Measurements from ENCODE around the gene MAPK1.
"Not testable (repeated sequence)": the region's sequence is repeated elsewhere in the genome, so short reads cannot be mapped to it uniquely, and the experiment has no call there.

Gene MAPK1

DNA sequence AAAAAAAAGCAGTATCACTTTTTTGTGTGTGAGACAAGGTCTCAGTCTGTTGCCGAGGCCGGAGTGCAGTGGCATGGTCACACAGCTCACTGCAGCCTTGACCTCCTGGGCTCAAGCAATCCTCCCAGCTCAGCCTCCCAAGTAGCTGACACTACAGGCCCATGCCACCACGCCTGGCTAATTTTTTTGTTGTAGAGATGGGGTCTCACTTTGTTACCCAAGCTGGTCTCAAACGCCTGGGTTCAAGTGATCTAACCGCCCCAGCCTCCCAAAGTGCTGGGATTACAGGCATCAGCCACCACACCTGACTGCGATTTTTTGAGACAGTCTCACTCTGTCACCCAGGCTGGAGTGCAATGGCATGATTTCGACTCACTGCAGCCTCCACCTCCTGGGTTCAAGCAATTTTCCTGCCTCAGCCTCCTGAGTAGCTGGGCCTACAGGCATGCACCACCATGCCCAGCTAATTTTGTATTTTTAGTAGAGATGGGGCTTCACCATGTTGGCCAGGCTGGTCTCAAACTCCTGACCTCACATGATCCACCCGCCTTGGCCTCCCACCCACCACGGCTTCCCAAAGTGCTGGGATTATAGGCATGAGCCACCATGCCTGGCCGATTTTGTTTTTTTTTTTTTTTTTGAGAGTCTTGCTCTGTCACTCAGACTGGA, 147.1 kb downstream of the MAPK1 start:
- DNase-seq, result not testable (repeated sequence)

DNA sequence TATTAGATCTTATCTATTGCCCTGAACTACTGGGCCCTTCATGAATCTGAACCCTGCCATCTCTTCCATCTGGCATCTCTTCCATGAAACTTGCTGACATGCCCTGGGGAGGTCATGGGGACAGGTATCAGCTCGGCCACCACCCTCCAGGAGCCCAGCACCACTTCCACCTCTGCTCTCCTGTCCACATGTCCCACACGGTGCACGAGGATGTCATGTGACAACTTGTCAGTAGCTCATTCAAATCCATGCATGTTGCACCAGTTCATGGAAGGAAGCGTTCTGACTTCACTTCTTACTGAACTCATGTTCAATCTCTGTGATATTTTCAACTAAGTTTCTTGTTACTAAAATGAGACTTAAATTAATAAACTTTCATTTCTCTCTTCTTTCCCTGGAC, 148.4 kb downstream of the MAPK1 start:
- no peak for DNase-seq

DNA sequence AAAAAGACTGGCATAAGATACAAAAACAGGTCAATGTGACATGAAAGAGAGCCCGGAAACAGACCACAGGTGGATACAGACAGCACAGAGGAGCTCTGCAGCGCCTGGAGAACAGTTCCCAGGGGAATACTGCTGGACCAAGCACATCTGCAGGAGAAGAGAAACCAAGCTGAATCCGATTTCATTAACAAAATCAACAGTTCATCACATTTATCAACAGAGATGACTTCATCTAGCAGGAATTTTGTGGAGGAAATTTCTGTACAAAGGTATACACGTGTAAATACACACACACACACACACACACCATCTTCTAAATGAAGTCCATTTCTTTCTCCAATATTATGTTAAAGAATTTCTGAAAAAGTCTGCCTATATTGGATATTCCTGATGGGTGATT, 148.9 kb downstream of the MAPK1 start:
- DNase-seq, result no peak

DNA sequence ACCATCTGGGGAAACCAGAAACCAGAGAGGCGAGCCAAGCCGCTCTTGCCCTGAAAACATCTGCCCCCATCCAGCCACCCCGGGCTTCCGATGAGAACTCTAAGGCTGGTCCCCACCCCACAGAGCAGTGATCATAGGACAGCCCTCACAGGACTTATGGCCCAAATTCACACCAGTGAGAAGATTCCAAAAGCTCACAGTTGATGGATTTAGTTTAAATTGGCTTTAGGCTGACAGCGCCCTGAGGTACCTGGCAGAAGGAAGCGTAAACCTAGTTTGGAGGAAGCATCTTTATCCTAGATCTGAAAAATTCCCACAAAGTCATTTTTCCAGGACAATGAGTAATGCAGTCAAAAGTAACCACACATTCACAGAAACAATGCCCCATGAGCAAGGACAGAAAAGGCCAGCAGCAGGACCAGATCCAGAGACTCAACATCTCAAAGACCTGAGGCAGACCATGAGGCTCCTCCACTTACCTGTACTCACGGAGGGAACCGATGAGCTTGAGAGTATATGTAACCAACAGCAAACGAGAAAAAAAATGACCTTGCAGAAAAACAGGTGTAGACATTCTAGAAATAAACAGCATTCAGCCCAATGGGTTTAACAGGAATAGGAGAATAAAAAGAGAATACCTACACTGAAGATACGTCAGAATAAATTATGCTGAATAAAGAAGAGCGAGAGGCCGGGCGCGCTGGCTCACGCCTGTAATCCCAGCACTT, 150.9 kb downstream of the MAPK1 start:
- DNase-seq, result not testable (repeated sequence)

DNA sequence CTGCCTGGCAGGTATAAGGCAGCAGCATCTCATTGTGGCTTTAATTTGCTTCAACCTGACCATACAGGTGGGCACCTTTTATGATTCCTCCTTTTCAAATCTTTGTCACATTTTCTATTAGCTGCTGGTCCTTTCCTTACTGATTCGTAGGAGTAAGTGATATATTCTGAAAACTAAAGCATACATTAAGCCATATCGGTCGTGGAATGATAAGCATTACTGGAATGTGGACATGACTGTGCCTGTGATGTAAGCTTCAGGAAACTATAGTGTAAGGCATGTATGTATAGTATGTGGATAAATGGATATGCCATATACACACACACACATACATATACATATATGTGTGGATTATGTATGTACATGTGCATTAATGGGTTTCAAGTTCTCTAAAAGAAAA, 152.7 kb downstream of the MAPK1 start:
- no peak for DNase-seq

DNA sequence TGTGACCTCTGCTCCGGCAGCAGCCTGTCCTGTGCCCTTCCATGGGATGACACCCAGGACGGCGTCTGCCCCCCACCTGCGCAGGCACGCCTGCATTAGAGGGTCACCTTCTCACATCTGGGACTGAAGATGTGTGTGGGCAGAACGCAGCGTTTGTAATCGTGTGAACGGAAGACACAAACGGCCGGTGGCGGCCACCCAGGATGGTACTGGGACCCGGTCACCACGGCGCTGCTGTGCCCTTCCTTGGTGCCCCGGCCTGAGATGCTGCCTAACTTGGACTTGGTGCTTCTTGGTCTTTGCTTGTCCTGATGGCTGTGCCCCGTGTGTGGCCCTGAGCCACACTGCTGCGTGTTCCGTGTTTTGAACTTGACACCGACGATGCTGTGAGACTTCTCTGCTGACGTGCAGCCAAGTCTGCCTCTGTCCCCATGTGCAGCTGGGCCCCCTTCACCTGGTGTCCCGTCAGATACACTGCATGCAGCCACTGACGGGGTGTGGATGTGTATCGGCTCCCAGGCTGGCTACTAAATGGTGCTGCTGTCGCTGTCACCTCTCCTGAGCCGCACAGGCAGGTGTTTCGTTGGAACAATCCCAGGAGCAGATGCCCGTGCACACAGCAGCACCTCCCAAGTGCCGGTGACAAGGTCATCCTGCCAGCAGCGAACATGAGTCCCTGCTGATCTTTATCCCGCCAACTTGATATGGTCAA, 153.2 kb downstream of the MAPK1 start:
- DNase-seq, result no peak

DNA sequence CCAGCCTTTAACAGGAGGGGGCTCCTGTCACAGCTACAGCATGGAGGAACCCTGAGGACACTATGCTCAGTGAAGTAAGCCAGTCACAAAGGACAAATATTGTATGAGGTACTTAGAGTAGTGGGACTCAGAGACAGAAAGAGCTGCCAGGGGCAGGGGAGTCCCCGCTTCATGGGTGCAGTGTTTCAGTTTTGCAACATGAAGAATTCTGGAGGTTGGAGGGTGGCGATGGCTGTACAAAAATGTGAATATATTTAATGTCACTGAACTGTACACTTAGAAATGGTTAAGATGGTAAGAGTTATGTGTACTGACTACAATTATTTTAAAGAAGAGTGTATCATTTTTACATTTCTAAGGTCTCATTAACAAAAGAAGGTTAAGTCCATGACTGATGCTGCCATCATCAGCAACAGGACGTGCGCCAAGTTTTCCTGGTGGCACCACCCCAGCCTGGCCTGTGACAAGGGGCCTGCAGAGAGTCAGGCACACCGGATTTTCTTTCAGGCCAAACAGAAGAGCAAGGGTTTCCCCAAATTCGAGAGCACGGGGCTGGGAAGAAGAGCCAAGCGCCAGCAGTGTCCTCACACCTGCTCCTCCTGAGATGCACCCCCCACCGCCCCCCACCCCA, 153.9 kb downstream of the MAPK1 start:
- no peak for DNase-seq

DNA sequence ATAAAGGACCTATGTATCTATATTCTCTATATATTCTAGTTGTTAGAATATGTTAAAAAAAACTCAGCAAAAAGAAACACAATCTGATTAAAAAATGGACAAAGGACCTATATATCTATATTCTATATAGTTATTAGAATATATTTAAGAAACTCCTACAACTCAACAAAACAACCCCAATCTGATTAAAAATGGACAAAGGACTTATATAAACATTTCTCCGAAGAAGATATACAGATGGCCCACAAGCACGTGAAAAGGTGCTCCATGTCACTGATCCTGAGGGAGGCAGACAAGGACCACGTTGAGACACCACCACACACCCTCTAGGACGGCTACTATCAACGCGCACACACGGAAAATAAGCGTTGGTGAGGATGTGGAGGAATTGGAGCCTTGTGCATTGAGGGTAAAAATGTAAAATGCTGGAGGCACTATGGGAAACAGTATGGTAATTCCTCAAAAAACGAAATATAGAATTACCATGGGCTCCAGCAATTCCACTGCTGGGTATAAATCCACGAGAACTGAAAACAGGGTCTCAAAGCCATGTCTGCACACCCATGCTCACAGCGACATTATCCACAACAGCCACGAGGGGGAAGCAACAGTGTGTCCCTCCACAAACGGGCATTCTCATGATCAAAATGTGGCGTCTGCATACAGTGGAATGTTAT, 154.6 kb downstream of the MAPK1 start:
- DNase-seq, result peak; percentile 5

DNA sequence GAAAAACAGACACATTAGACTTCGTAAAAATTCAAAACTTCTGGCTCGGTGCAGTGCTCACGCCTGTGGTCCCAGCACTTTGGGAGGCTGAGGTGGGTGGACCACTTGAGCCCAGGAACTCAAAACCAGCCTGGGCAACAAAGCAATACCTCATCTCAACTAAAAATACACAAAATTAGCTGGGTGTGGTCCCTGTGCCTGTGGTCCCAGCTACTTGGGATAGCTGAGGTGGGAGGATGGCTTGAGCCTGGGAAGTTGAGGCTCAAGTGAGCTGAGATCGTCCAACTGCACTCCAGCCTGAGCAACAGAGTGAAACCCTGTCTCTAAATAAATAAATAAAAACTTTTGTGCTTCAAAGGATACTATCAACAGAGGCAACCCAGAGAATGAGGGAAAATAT, 155.6 kb downstream of the MAPK1 start:
- DNase-seq, result no peak

DNA sequence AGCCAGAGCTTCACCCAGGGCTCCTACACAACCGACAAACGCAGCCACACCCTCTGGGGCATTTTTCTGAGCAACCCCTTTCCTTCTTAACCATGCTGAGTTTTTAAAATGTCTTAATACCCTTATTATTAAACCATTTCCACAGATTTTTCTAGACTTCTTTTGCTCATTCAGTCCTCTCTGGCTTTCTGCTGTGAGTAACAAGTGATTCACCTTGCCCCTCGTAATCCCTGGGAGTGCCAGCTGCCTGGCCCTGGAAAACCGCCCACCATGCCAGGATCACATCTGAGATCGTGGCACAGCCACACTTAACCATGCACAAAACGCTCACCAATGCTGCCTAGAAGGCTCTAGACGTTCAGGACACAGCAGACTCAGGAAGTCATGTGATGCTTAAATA, 157.3 kb downstream of the MAPK1 start:
- DNase-seq, result no peak

DNA sequence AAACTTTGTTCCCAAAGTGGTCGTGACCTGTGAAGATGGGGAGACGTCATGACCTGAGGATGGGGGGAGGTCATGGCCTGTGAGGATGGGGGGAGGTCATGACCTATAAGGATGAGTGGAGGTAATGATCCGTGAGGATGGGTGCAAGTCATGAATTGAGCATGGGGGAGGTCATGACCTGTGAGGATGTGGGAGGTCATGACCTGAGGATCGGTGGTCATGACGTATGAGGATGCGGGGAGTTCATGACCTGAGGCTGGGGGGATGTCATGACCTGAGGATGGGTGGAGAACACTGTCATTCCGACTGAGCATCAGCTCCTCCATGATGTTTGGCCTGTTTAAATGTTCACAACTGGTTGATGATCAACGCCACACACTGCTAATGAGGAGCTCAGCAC, 157.8 kb downstream of the MAPK1 start:
- no peak for DNase-seq

DNA sequence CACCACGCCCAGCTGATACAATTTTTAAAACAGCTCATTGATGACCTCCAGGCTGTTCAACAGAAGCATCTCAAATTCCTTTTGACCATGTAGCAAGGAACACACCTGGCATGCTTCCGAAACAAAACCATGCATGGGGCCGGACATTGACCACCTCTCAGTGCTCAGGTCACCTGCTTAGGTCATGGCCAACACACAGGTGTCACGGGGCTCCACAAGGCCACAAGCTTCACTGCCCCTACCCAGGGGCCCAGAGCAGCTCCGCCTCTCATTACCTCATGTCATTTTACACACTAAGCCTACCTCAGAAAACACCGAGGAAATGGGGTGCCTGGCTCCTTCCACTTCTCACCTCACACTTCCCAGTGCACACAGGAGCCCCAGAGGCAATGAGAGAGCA, 158.5 kb downstream of the MAPK1 start:
- no peak for DNase-seq

DNA sequence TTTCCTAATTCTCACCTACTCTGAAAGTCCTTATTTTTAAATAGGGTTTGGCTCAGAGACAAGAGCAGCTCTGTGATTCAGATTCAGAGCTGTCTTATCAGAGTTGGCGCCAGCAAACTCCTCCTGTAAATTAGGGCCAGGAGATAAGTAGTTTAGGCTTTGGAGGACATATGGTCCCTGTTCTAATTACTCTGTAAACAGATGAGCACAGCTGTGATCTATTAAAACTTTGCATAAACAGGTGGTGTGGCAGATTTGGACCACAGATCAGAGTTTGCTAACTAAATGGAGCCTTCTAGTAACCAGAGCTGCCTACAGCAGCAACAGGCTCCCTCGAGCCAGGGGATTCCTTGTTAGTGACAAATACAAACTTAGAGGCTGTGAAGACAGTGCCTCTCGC, 159.8 kb downstream of the MAPK1 start:
- DNase-seq, result peak; percentile 6

Data from NCI-H345 (cell line).